ENCODE results near the gene CFAP61. TPM values are rescaled to one million over a fixed set of nuclear protein-coding genes. Genes with fewer than 3 reads are reported as not detected.
A peak's percentile ranks its signal among the peaks of the same experiment; 100 is the strongest.

The CFAP61 gene
- total and polyA plus RNA-seq, 2 experiments from 2014 or later = 1.0 TPM; not detected in 1

DNA sequence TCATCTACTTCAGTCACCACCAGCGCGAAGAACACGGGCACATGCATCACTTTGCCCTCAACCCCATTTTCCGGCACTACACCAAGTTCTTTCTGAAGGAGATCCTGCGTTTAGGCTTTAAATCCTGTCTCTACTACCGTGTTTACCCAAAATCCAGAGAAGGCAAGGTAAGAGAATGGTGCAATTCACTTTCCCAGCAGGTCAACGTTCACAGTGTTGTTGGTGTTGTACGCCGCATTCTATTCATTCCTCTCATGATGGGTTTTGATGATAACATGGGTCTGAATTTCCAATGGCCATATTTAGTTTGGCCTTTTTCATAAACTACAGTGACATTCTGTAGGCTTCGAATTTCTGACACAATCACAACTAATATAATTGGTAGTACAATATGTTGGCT is 144.3 kb downstream of the CFAP61 start:
- Histone ChIP-seq H2AFZ (no peak overlapping the region), H3K4me3 (no peak overlapping the region), H3K27me3 (peaks cover 4% of the 10 kb centered on the region), H3K79me2 (no peaks in the 10 kb centered on the region), H3K4me1 (ENCODE audit: insufficient read depth) (peaks cover 11% of the 10 kb centered on the region), H4K20me1 (ENCODE audit: insufficient read depth, poor library complexity, severe bottlenecking) (no peaks in the 10 kb centered on the region), H3K27ac (no peak overlapping the region), H3K9me3 (ENCODE audit: low read depth) (no peaks in the 10 kb centered on the region), H3K4me2 (no peak overlapping the region), H3K36me3 (replicated peaks; ENCODE audit: insufficient read depth, low read depth) (no peaks in the 10 kb centered on the region), H3K9me2 (replicated peaks; ENCODE audit: insufficient read depth) (no peaks in the 10 kb centered on the region)
- WGBS (ENCODE audit: low lambda C conversion rate, missing lambda C conversion rate) = 72% methylated on average over 10 of the region's 10 CpGs
- DNase-seq (ENCODE audit: low spot score) = no peak
- TF ChIP-seq, protein P1, sequence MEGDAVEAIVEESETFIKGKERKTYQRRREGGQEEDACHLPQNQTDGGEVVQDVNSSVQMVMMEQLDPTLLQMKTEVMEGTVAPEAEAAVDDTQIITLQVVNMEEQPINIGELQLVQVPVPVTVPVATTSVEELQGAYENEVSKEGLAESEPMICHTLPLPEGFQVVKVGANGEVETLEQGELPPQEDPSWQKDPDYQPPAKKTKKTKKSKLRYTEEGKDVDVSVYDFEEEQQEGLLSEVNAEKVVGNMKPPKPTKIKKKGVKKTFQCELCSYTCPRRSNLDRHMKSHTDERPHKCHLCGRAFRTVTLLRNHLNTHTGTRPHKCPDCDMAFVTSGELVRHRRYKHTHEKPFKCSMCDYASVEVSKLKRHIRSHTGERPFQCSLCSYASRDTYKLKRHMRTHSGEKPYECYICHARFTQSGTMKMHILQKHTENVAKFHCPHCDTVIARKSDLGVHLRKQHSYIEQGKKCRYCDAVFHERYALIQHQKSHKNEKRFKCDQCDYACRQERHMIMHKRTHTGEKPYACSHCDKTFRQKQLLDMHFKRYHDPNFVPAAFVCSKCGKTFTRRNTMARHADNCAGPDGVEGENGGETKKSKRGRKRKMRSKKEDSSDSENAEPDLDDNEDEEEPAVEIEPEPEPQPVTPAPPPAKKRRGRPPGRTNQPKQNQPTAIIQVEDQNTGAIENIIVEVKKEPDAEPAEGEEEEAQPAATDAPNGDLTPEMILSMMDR (IDR thresholded peaks at IDR 0.05; ENCODE audit: poor library complexity) = no peak
- TF ChIP-seq EZH2phosphoT487 (IDR thresholded peaks at IDR 0.05; ENCODE audit: low read depth, severe bottlenecking, unreplicated experiment) = no peak

DNA sequence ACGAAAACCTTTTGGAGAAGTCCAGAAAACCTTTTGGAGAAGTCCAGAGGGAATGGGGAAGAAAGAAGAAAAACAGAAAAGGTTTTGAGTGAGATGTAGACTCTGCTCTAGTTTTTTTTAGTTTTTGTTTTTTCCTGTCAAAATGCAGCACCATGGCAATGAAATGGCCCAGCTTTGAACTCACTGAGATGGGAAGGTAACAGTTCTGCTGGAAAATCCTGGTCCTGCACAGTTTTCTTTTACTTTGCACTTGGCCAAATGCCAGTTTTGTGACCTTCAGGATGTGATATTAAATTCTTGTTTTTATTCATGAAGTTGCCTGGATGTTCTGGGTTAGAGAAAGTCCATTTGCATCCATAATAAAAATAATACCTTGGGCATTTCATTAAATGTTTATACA is 145.7 kb downstream of the CFAP61 start:
- no peaks in the 10 kb centered on the region for H3K79me2 ChIP-seq
- H3K27ac ChIP-seq = no peak overlapping the region
- H3K27me3 ChIP-seq = no peaks in the 10 kb centered on the region
- no peak for DNase-seq (ENCODE audit: low spot score)
- no peak overlapping the region for H2AFZ ChIP-seq
- no peaks in the 10 kb centered on the region for H3K9me2 ChIP-seq (replicated peaks; ENCODE audit: insufficient read depth)
- no peaks in the 10 kb centered on the region for H3K36me3 ChIP-seq (replicated peaks; ENCODE audit: insufficient read depth, low read depth)
- no peaks in the 10 kb centered on the region for H3K9me3 ChIP-seq (ENCODE audit: low read depth)
- 97% methylated on average over 1 of the region's 1 CpG for WGBS (ENCODE audit: low lambda C conversion rate, missing lambda C conversion rate)
- H3K4me1 ChIP-seq (ENCODE audit: insufficient read depth) = peaks cover 11% of the 10 kb centered on the region
- TF ChIP-seq, protein P1 (IDR thresholded peaks at IDR 0.05; ENCODE audit: poor library complexity) = no peak
- TF ChIP-seq EZH2 (IDR thresholded peaks at IDR 0.05; ENCODE audit: borderline replicate concordance) (no peak), EZH2phosphoT487 (IDR thresholded peaks at IDR 0.05; ENCODE audit: low read depth, severe bottlenecking, unreplicated experiment) (no peak)
- H3K4me2 ChIP-seq = no peak overlapping the region
- no peaks in the 10 kb centered on the region for H4K20me1 ChIP-seq (ENCODE audit: insufficient read depth, poor library complexity, severe bottlenecking)
- H3K4me3 ChIP-seq = no peak overlapping the region

DNA sequence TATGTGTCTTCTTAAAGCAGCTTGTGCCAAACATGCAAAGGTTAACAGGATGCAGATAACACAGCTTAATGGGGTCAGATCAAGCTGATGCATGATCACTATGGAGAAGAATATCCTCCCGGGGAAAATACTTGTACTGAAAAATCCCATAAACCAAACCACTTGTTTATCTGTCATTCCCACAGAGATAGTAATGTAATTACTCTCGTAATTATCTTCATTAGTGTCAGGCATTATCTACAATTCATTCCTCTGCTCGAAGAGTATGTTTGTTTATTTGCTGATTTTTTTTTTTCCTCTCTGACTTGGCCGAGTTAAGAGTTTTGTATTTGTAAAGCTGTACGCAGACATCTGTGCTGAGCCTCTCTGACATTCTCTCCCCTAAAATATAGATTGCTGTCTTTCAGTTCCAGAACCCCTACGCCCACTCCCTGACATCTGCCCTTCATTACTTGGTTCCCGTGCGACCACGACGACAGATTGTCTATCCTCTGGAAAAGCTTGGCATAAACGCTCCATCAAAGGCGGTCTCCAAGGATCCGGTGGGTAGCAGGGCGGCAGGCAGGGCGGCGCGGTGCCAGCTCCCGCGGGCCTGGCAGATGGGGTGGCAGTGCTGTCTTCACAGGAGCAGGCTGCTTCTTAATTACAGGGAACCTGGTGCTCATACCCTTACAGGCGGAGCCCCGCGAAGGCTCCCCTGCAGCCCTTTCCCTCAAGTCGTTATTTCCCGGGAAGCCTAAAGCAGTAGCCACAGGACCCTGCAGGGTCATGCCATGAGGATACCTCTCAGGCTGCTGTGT is 147.2 kb downstream of the CFAP61 start:
- H3K4me2 ChIP-seq = peak overlapping the region; percentile 59
- H3K4me3 ChIP-seq = no peak overlapping the region
- peaks cover 11% of the 10 kb centered on the region for H3K4me1 ChIP-seq (ENCODE audit: insufficient read depth)
- WGBS (ENCODE audit: low lambda C conversion rate, missing lambda C conversion rate) = 46% methylated on average over 24 of the region's 24 CpGs
- no peak overlapping the region for H3K27ac ChIP-seq
- TF ChIP-seq EZH2 (IDR thresholded peaks at IDR 0.05; ENCODE audit: borderline replicate concordance) (no peak), EZH2phosphoT487 (IDR thresholded peaks at IDR 0.05; ENCODE audit: low read depth, severe bottlenecking, unreplicated experiment) (no peak)
- TF ChIP-seq, protein P1 (IDR thresholded peaks at IDR 0.05; ENCODE audit: poor library complexity) = no peak
- no peaks in the 10 kb centered on the region for H3K79me2 ChIP-seq
- H3K9me3 ChIP-seq (ENCODE audit: low read depth) = no peaks in the 10 kb centered on the region
- H2AFZ ChIP-seq = no peak overlapping the region
- DNase-seq (ENCODE audit: low spot score) = no peak
- no peaks in the 10 kb centered on the region for H3K9me2 ChIP-seq (replicated peaks; ENCODE audit: insufficient read depth)
- no peaks in the 10 kb centered on the region for H3K36me3 ChIP-seq (replicated peaks; ENCODE audit: insufficient read depth, low read depth)
- H4K20me1 ChIP-seq (ENCODE audit: insufficient read depth, poor library complexity, severe bottlenecking) = no peaks in the 10 kb centered on the region
- no peaks in the 10 kb centered on the region for H3K27me3 ChIP-seq
